ENCODE results near the gene ZNF587B. TPM values are rescaled to one million over a fixed set of nuclear protein-coding genes. Genes with fewer than 3 reads are reported as not detected.
"Not testable (repeated sequence)": the region's sequence is repeated elsewhere in the genome, so short reads cannot be mapped to it uniquely, and the experiment has no call there.

The ZNF587B gene
- polyA plus RNA-seq, 2 of the 4 experiments (the other 2 are of a cell fraction), result 13.2 to 14.9 TPM

DNA sequence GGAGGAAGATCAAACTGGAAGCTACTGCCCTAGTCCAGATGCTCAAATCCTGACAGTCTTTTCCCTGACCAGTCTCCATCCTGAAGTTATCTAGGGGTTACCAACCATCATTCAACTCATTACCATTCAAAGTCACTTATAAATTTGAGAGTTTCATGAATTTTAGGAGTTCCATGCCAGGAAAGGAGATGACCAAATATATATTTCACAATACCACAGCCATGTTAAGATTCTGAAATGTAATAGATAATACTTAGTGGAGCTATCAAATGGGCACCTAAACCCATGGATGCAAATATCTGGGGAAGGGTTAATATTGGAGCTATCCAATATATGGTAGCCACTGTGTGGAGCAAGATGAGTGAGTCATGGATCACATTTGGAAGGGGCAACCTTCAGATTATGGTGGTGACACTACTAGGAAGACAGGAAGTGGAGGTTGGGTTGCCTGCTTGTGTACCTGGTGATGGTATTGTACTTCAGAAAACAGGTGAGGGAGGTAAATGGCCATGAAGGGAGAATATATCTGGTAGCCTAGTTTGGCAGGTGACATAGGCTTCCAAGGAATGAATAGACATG lies 41.9 kb upstream of the ZNF587B start:
- FAIRE-seq, result no peak
- no peak for ATAC-seq
- Histone ChIP-seq H3K4me1 (no peaks in the 10 kb centered on the region), H3K27ac (no peak overlapping the region), H3K9me3 (peaks cover 90% of the 10 kb centered on the region), H3K4me2 (no peak overlapping the region), H3K4me3 (no peak overlapping the region)
- POLR2A ChIA-PET, result no interaction called here
- no peak for TF ChIP-seq CHD2 (IDR thresholded peaks at IDR 0.05; ENCODE audit: low read length, partially characterized antibody)
- TF ChIP-seq ZSCAN20 (CRISPR knock-in tag; IDR thresholded peaks at IDR 0.05), result no peak
- TF ChIP-seq NR3C1 (IDR thresholded peaks at IDR 0.05), result no peak
- TF ChIP-seq BHLHE40 (IDR thresholded peaks at IDR 0.05; ENCODE audit: low read depth, low read length), result no peak
- TF ChIP-seq CTCF (IDR thresholded peaks at IDR 0.05), result no peak
- TF ChIP-seq, protein P1, sequence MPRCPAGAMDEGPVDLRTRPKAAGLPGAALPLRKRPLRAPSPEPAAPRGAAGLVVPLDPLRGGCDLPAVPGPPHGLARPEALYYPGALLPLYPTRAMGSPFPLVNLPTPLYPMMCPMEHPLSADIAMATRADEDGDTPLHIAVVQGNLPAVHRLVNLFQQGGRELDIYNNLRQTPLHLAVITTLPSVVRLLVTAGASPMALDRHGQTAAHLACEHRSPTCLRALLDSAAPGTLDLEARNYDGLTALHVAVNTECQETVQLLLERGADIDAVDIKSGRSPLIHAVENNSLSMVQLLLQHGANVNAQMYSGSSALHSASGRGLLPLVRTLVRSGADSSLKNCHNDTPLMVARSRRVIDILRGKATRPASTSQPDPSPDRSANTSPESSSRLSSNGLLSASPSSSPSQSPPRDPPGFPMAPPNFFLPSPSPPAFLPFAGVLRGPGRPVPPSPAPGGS (IDR thresholded peaks at IDR 0.05), result no peak
- no peak for TF ChIP-seq CBX8 (IDR thresholded peaks at IDR 0.05)
- no peak for TF ChIP-seq HOXB5 (CRISPR knock-in tag; IDR thresholded peaks at IDR 0.05)
- CTCF ChIA-PET, result interaction anchor here (0.7 kb wide), 1 partner anchor 562 kb away, joined by 4 read pairs; no protein-coding TSS in a partner anchor
- no peak for DNase-seq (ENCODE audit: low read depth in 1 of 2, low spot score in 1 of 2)

DNA sequence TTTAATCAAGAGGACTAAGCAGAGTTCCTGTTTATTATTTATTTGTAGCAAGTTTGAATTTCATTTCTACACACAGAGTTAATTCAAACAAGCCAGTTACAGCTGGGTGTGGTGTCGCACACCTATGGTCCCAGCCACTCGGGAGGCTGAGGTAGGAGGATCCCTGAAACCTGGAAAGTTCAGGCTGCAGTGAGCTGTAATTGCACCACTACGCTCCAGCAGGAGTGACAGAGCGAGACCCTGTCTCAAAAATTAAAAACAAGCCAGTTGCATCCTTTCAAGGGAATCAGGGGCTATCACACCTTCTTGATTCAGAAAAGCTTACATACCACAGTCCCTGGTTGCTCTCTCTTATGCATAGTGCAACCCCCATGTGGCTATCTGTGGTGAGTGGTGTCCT lies 40.8 kb upstream of the ZNF587B start:
- no peak for FAIRE-seq
- ChIA-PET CTCF (no interaction called here), POLR2A (no interaction called here)
- WGBS (ENCODE audit: missing lambda C conversion rate), result 90% methylated on average over 4 of the region's 4 CpGs
- no peaks in the 10 kb centered on the region for H3K4me1 ChIP-seq
- H3K9me3 ChIP-seq, result peaks cover 89% of the 10 kb centered on the region
- ATAC-seq, result no peak
- no peak overlapping the region for H3K27ac ChIP-seq
- DNase-seq (ENCODE audit: low read depth in 1 of 2, low spot score in 1 of 2), result no peak
- TF ChIP-seq MYC (IDR thresholded peaks at IDR 0.05; ENCODE audit: borderline replicate concordance, low read length), result no peak
- TF ChIP-seq TP53 (CRISPR knock-in tag; IDR thresholded peaks at IDR 0.05), result no peak
- TF ChIP-seq KDM5A (IDR thresholded peaks at IDR 0.05), result no peak
- TF ChIP-seq, protein P2, sequence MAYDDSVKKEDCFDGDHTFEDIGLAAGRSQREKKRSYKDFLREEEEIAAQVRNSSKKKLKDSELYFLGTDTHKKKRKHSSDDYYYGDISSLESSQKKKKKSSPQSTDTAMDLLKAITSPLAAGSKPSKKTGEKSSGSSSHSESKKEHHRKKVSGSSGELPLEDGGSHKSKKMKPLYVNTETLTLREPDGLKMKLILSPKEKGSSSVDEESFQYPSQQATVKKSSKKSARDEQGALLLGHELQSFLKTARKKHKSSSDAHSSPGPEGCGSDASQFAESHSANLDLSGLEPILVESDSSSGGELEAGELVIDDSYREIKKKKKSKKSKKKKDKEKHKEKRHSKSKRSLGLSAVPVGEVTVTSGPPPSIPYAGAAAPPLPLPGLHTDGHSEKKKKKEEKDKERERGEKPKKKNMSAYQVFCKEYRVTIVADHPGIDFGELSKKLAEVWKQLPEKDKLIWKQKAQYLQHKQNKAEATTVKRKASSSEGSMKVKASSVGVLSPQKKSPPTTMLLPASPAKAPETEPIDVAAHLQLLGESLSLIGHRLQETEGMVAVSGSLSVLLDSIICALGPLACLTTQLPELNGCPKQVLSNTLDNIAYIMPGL (CRISPR knock-in tag; IDR thresholded peaks at IDR 0.05; ENCODE audit: borderline replicate concordance), result no peak
- TF ChIP-seq PHF8 (IDR thresholded peaks at IDR 0.05; ENCODE audit: borderline replicate concordance, low read depth), result no peak
- TF ChIP-seq ESRRA (IDR thresholded peaks at IDR 0.05; ENCODE audit: borderline replicate concordance, low read length), result no peak
- no peak for TF ChIP-seq ZSCAN20 (CRISPR knock-in tag; IDR thresholded peaks at IDR 0.05)
- no peak for TF ChIP-seq NPAS2 (CRISPR knock-in tag; IDR thresholded peaks at IDR 0.05; ENCODE audit: borderline replicate concordance)
- no peak for TF ChIP-seq EHMT2 (IDR thresholded peaks at IDR 0.05; ENCODE audit: low read depth)
- TF ChIP-seq FOSL2 (IDR thresholded peaks at IDR 0.05), result no peak
- no peak for TF ChIP-seq FOSL2 (CRISPR knock-in tag; IDR thresholded peaks at IDR 0.05)
- no peak for TF ChIP-seq SMC3 (IDR thresholded peaks at IDR 0.05)
- TF ChIP-seq RAD21 (conservative IDR thresholded peaks at IDR 0.05 in 1 of 2, IDR thresholded peaks at IDR 0.05 in 1 of 2), result no peak
- TF ChIP-seq POLR2AphosphoS2 (conservative IDR thresholded peaks at IDR 0.05; ENCODE audit: low read length), result no peak
- TF ChIP-seq TFCP2L1 (CRISPR knock-in tag; IDR thresholded peaks at IDR 0.05), result no peak
- no peak for TF ChIP-seq HES2 (IDR thresholded peaks at IDR 0.05)
- TF ChIP-seq, protein P3, sequence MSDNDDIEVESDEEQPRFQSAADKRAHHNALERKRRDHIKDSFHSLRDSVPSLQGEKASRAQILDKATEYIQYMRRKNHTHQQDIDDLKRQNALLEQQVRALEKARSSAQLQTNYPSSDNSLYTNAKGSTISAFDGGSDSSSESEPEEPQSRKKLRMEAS (IDR thresholded peaks at IDR 0.05), result no peak
- TF ChIP-seq E2F6 (IDR thresholded peaks at IDR 0.05; ENCODE audit: borderline replicate concordance, low read depth), result no peak
- no peak for TF ChIP-seq REST (IDR thresholded peaks at IDR 0.05)
- H3K4me2 ChIP-seq, result no peak overlapping the region
- H3K4me3 ChIP-seq, result no peak overlapping the region

DNA sequence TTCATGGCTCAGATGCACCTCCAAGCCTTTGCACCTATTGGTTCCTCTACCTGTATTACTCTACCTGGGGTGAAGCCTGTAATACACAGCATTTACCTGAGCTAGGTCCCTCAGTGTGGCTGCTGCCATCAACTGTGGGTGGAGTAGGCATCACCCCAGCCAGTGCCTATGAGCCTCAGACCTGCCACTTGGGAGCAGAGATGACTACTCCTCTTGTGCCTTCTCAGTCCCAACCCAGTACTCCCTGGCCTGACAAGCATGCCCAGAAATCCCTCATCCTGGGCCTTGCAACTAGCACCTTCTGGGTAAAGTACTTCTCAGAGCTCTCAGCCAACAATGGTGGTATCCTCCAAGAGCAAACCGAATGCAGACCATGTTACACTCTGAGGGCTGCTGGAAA lies 33.5 kb upstream of the ZNF587B start:
- H3K4me3 ChIP-seq; H3K27ac ChIP-seq; H3K4me2 ChIP-seq; FAIRE-seq; DNase-seq (ENCODE audit: low read depth in 1 of 2, low spot score in 1 of 2); POLR2A ChIA-PET; CTCF ChIA-PET; H3K4me1 ChIP-seq: not testable (repeated sequence)
- peaks cover 81% of the 10 kb centered on the region for H3K9me3 ChIP-seq
- 73% methylated on average over 1 of the region's 1 CpG for WGBS (ENCODE audit: missing lambda C conversion rate)
- peak in 1 of 2 experiments; percentile 78; a peak in 2 of 6 replicates for ATAC-seq

Measured in A549 (cell line).